GM23338 (cell line): Measurements from ENCODE around the gene S100A13. TPM values are rescaled to one million over a fixed set of nuclear protein-coding genes. Genes with fewer than 3 reads are reported as not detected.

Source experiments
- polyA plus RNA-seq: library from polyadenylated mRNA; unstranded; fragments of >200 nt; fragmentation: Nextera tagmentation; extraction: Ambion mirVana; gene quantifications from 2 replicates; pipeline ENCODE4 v1.2.1, GENCODE V29; 2016
- total RNA-seq: library from RNA; depleted of rRNA; stranded (reverse); fragments of >200 nt; shearing (Covaris generic); gene quantifications from 2 replicates; pipeline ENCODE4 v1.2.3, GENCODE V29; 2014; rRNA removed

S100A13 gene
- total and polyA plus RNA-seq, 2 experiments from 2014 or later: 32.7 to 165 TPM

Other genes starting within 250 kb of the S100A13 start
- not detected in 2 replicates for gene S100A8, start 236.4 kb downstream of the S100A13 start, total RNA-seq
- not detected in 2 replicates for gene S100A8, start 236.4 kb downstream of the S100A13 start, polyA plus RNA-seq
- not detected in 2 replicates for gene S100A7A, start 211.0 kb downstream of the S100A13 start, total RNA-seq
- gene S100A7A, start 211.0 kb downstream of the S100A13 start, polyA plus RNA-seq: not detected in 2 replicates
- not detected in 2 replicates for gene S100A7, start 166.9 kb downstream of the S100A13 start, total RNA-seq
- not detected in 2 replicates for gene S100A7, start 166.9 kb downstream of the S100A13 start, polyA plus RNA-seq
- gene S100A6, start 91.5 kb downstream of the S100A13 start, total RNA-seq: 7.3 and 9.4 TPM in 2 replicates
- 77.5 and 98.0 TPM in 2 replicates for gene S100A6, start 91.5 kb downstream of the S100A13 start, polyA plus RNA-seq
- not detected in 2 replicates for gene S100A5, start 86.6 kb downstream of the S100A13 start, total RNA-seq
- 0.47 TPM in 1 of 2 replicates, not detected in the other for gene S100A5, start 86.6 kb downstream of the S100A13 start, polyA plus RNA-seq
- gene S100A4, start 81.7 kb downstream of the S100A13 start, total RNA-seq: 8.2 and 14.2 TPM in 2 replicates
- 34.6 and 36.0 TPM in 2 replicates for gene S100A4, start 81.7 kb downstream of the S100A13 start, polyA plus RNA-seq
- not detected in 2 replicates for gene S100A3, start 78.2 kb downstream of the S100A13 start, total RNA-seq
- gene S100A3, start 78.2 kb downstream of the S100A13 start, polyA plus RNA-seq: not detected in 2 replicates
- gene S100A2, start 61.7 kb downstream of the S100A13 start, total RNA-seq: 0.66 TPM in 1 of 2 replicates, not detected in the other
- 0.89 and 1.1 TPM in 2 replicates for gene S100A2, start 61.7 kb downstream of the S100A13 start, polyA plus RNA-seq
- gene S100A16, start 14.4 kb downstream of the S100A13 start, total RNA-seq: 10.6 and 20.4 TPM in 2 replicates
- 10.5 and 13.0 TPM in 2 replicates for gene S100A16, start 14.4 kb downstream of the S100A13 start, polyA plus RNA-seq
- gene S100A14, start 11.2 kb downstream of the S100A13 start, total RNA-seq: 0.28 TPM in 1 of 2 replicates, not detected in the other
- gene S100A14, start 11.2 kb downstream of the S100A13 start, polyA plus RNA-seq: 0.53 and 0.64 TPM in 2 replicates
- 0.66 TPM in 1 of 2 replicates, not detected in the other for gene S100A1, start 929 bp upstream of the S100A13 start, total RNA-seq
- gene S100A1, start 929 bp upstream of the S100A13 start, polyA plus RNA-seq: 0.13 TPM in 1 of 2 replicates, not detected in the other
- 68.9 and 73.4 TPM in 2 replicates for gene CHTOP, start 6.6 kb upstream of the S100A13 start, total RNA-seq
- gene CHTOP, start 6.6 kb upstream of the S100A13 start, polyA plus RNA-seq: 86.6 and 97.8 TPM in 2 replicates
- gene SNAPIN, start 31.2 kb upstream of the S100A13 start, total RNA-seq: 25.6 and 28.1 TPM in 2 replicates
- 43.7 and 48.5 TPM in 2 replicates for gene SNAPIN, start 31.2 kb upstream of the S100A13 start, polyA plus RNA-seq
- 314 and 337 TPM in 2 replicates for gene ILF2, start 43.5 kb upstream of the S100A13 start, total RNA-seq
- gene ILF2, start 43.5 kb upstream of the S100A13 start, polyA plus RNA-seq: 204 and 214 TPM in 2 replicates
- 8.5 and 9.0 TPM in 2 replicates for gene NPR1, start 51.2 kb upstream of the S100A13 start, total RNA-seq
- gene NPR1, start 51.2 kb upstream of the S100A13 start, polyA plus RNA-seq: 3.3 and 3.7 TPM in 2 replicates
- gene INTS3, start 100.5 kb upstream of the S100A13 start, total RNA-seq: 51.3 and 51.5 TPM in 2 replicates
- 21.5 and 22.7 TPM in 2 replicates for gene INTS3, start 100.5 kb upstream of the S100A13 start, polyA plus RNA-seq
- 18.8 and 24.2 TPM in 2 replicates for gene SLC27A3, start 147.9 kb upstream of the S100A13 start, total RNA-seq
- gene SLC27A3, start 147.9 kb upstream of the S100A13 start, polyA plus RNA-seq: 26.3 and 27.1 TPM in 2 replicates